Endothelial cell of umbilical vein (primary cell): Measurements from ENCODE around the gene STK17A.

Experiments used
- CTCF ChIP-seq, 2 donors: IDR thresholded peaks; 1 replicate in 1 of 2; 2 replicates in 1 of 2; pipeline ENCODE4 v1.5.1; 2011; ENCODE audit warnings: low read length in 2 of 2, mild to moderate bottlenecking in 2 of 2, moderate library complexity in 2 of 2, control low read depth in 1 of 2, inconsistent platforms in 1 of 2, low read depth in 1 of 2; ENCODE audit not compliant: insufficient read depth in 1 of 2; ENCODE audit errors: extremely low read depth in 1 of 2
- POLR2A ChIP-seq: IDR thresholded peaks from 2 replicates; pipeline ENCODE4 v1.6.1; 2012; ENCODE audit warnings: low read depth, mild to moderate bottlenecking, control low read depth, low read length

DNA sequence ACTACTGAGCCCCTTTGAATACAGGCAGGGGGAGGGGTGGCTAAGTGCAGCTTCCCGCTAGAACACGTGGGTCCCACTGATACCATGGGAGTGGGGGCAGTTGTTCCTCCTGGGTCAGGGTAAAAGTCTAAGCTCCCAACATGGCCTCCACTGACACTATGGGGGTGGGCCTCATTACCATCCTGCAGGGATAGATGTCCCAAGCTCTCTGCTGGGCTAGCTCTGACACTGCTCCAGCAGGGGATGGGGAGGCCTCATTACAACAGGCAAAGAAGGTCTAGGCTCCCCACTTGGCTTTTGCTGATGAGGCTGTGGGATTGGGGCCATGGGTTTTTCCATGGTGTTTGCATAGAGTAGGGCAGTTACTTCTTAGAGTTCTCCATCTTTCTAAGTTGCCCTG is 51.5 kb downstream of the STK17A start:
- TF ChIP-seq POLR2A = peak; percentile 38
- no peak for TF ChIP-seq CTCF (IDR thresholded peaks at IDR 0.05; ENCODE audit: extremely low read depth in 1 of 2, insufficient read depth in 1 of 2, low read depth in 1 of 2, low read length in 2 of 2)
